IMR-90 (cell line): Measurements from ENCODE around the gene UNC119. TPM values are rescaled to one million over a fixed set of nuclear protein-coding genes. Genes with fewer than 3 reads are reported as not detected.

Source experiments
- ATAC-seq: fragments of 200-7000 bp; cut with Tn5 transposase; 2 replicates; pipeline ENCODE4 v1.9.1; 2020; ENCODE audit warnings: low read depth, mild to moderate bottlenecking, moderate library complexity
- BruUV-seq: library from RNA; stranded (reverse); fragments of 400-500 nt; replicated peaks from 2 replicates; lab custom pipeline; 2021; lab: Mats Ljungman, UMichigan
- CTCF ChIA-PET: fragments of 300-600 bp; formaldehyde crosslinking; extraction: SDS; loops from one replicate; lab custom pipeline; 2021; ENCODE audit warnings: antibody characterized with exemption; lab: Yijun Ruan, JAX
- POLR2A ChIA-PET: fragments of 300-600 bp; sonication (Branson Sonifier 250); formaldehyde crosslinking; loops from one replicate; lab custom pipeline; 2022; ENCODE audit warnings: antibody characterized with exemption; ENCODE audit not compliant: unreplicated experiment; lab: Charles Lee
- DNase-seq: peaks from one replicate; pipeline ENCODE4 v3.0.0; 2013
- H2AFZ ChIP-seq: replicated peaks from 2 replicates; pipeline ENCODE3; 2013; ENCODE audit warnings: low read length, mild to moderate bottlenecking; ENCODE audit not compliant: poor library complexity
- H2AK5ac ChIP-seq: 2 replicates; pipeline ENCODE4 v1.6.1; 2013; ENCODE audit warnings: low read depth, low read length, inconsistent platforms
- H2AK9ac ChIP-seq: replicated peaks from 2 replicates; pipeline ENCODE3; 2013; ENCODE audit warnings: mild to moderate bottlenecking, low read depth, low read length, moderate library complexity; ENCODE audit not compliant: poor library complexity
- H2BK120ac ChIP-seq: 2 replicates; pipeline ENCODE4 v1.6.1; 2013; ENCODE audit warnings: low read depth, low read length, inconsistent platforms
- H2BK15ac ChIP-seq: 3 replicates; pipeline ENCODE4 v1.6.1; 2013; ENCODE audit warnings: low read depth, low read length, inconsistent platforms
- H2BK20ac ChIP-seq: 2 replicates; pipeline ENCODE4 v1.6.1; 2013; ENCODE audit warnings: low read depth, mild to moderate bottlenecking, inconsistent platforms, low read length, moderate library complexity
- H2BK5ac ChIP-seq: 2 replicates; pipeline ENCODE4 v1.6.1; 2013; ENCODE audit warnings: mild to moderate bottlenecking, low read depth, low read length, inconsistent platforms; ENCODE audit not compliant: poor library complexity, severe bottlenecking
- H3K14ac ChIP-seq: replicated peaks from 2 replicates; pipeline ENCODE4 v1.6.1; 2013; ENCODE audit warnings: low read depth, low read length, inconsistent platforms
- H3K18ac ChIP-seq: 2 replicates; pipeline ENCODE4 v1.6.1; 2013; ENCODE audit warnings: low read depth, low read length, control low read depth
- H3K23ac ChIP-seq: 2 replicates; pipeline ENCODE4 v1.6.1; 2013; ENCODE audit warnings: low read depth, low read length, inconsistent platforms
- H3K27ac ChIP-seq: 2 replicates; pipeline ENCODE4 v1.5.1; 2013; ENCODE audit warnings: mild to moderate bottlenecking, control low read depth, low read length; ENCODE audit not compliant: insufficient read depth
- H3K27me3 ChIP-seq: 2 replicates; pipeline ENCODE4 v1.6.1; 2013; ENCODE audit warnings: low read length; ENCODE audit not compliant: control insufficient read depth, insufficient read depth
- H3K36me3 ChIP-seq: 2 replicates; pipeline ENCODE4 v1.6.1; 2013; ENCODE audit warnings: low read length, mixed read lengths; ENCODE audit not compliant: control insufficient read depth, insufficient read depth
- H3K4ac ChIP-seq: 2 replicates; pipeline ENCODE4 v1.6.1; 2013; ENCODE audit warnings: low read depth, low read length, inconsistent platforms
- H3K4me1 ChIP-seq: 2 replicates; pipeline ENCODE4 v1.6.1; 2013; ENCODE audit warnings: low read length, mixed read lengths; ENCODE audit not compliant: control insufficient read depth, insufficient read depth
- H3K4me2 ChIP-seq: 2 replicates; pipeline ENCODE4 v1.6.1; 2013; ENCODE audit warnings: low read depth, mild to moderate bottlenecking, control low read depth, low read length, moderate library complexity
- H3K4me3 ChIP-seq: 2 replicates; pipeline ENCODE4 v1.5.1; 2013; ENCODE audit warnings: low read depth, mild to moderate bottlenecking, control low read depth, low read length, moderate library complexity; ENCODE audit not compliant: insufficient read depth
- H3K56ac ChIP-seq: 2 replicates; pipeline ENCODE4 v1.6.1; 2013; ENCODE audit warnings: low read length, inconsistent platforms; ENCODE audit not compliant: insufficient read depth; ENCODE audit errors: extremely low read depth
- H3K79me1 ChIP-seq, 2 experiments: 2 replicates each; pipeline ENCODE4 v1.6.1; 2013; ENCODE audit warnings: low read length in 2 of 2, inconsistent platforms in 1 of 2, low read depth in 1 of 2
- H3K9ac ChIP-seq: 2 replicates; pipeline ENCODE4 v1.6.1; 2013; ENCODE audit warnings: low read depth, low read length, control low read depth
- H3K9me1 ChIP-seq: 2 replicates; pipeline ENCODE4 v1.6.1; 2013; ENCODE audit warnings: low read length, inconsistent platforms; ENCODE audit not compliant: insufficient read depth
- H3K9me3 ChIP-seq: 2 replicates; pipeline ENCODE4 v1.6.1; 2013; ENCODE audit warnings: low read length; ENCODE audit not compliant: control insufficient read depth, insufficient read depth
- H4K20me1 ChIP-seq: 2 replicates; pipeline ENCODE4 v1.6.1; 2013; ENCODE audit warnings: low read length, inconsistent platforms; ENCODE audit not compliant: insufficient read depth
- H4K5ac ChIP-seq: 2 replicates; pipeline ENCODE4 v1.6.1; 2013; ENCODE audit warnings: mild to moderate bottlenecking, low read depth, low read length, control low read depth
- H4K8ac ChIP-seq, 2 experiments: 2 replicates each; pipeline ENCODE4 v1.6.1; 2013; ENCODE audit warnings: low read depth in 2 of 2, low read length in 2 of 2, control low read depth in 1 of 2, inconsistent platforms in 1 of 2
- H4K91ac ChIP-seq: 2 replicates; pipeline ENCODE4 v1.6.1; 2013; ENCODE audit warnings: low read depth, low read length, inconsistent platforms; ENCODE audit not compliant: insufficient read depth
- BHLHE40 ChIP-seq: fragments of 150-350 bp; IDR thresholded peaks from 2 replicates; pipeline ENCODE4 v1.6.1; 2016; ENCODE audit warnings: mild to moderate bottlenecking, low read depth, low read length
- CEBPB ChIP-seq: IDR thresholded peaks from 2 replicates; pipeline ENCODE4 v1.6.1; 2012; ENCODE audit warnings: low read depth, low read length, improper control_type of control experiment
- CHD1 ChIP-seq: IDR thresholded peaks from 2 replicates; pipeline ENCODE4 v1.6.1; 2012; ENCODE audit warnings: low read depth, low read length, improper control_type of control experiment
- CTCF ChIP-seq: conservative IDR thresholded peaks from 2 replicates; pipeline ENCODE4 v1.5.1; 2012; ENCODE audit warnings: mild to moderate bottlenecking, low read depth, low read length, improper control_type of control experiment
- FOS ChIP-seq: fragments of 150-350 bp; IDR thresholded peaks from 2 replicates; pipeline ENCODE4 v1.6.1; 2016; ENCODE audit warnings: low read depth, low read length
- MAFK ChIP-seq: IDR thresholded peaks from 2 replicates; pipeline ENCODE4 v1.6.1; 2012; ENCODE audit warnings: low read depth, low read length, improper control_type of control experiment
- MAZ ChIP-seq: IDR thresholded peaks from 2 replicates; pipeline ENCODE4 v1.6.1; 2012; ENCODE audit warnings: low read depth, mild to moderate bottlenecking, low read length, improper control_type of control experiment, moderate library complexity, borderline replicate concordance
- MXI1 ChIP-seq: IDR thresholded peaks from 2 replicates; pipeline ENCODE4 v1.6.1; 2012; ENCODE audit warnings: low read depth, mild to moderate bottlenecking, low read length, moderate library complexity, borderline replicate concordance
- NFE2L2 ChIP-seq: fragments of 150-350 bp; IDR thresholded peaks from 2 replicates; pipeline ENCODE4 v1.6.1; 2016; ENCODE audit warnings: low read depth, mild to moderate bottlenecking, low read length
- POLR2A ChIP-seq: IDR thresholded peaks from 2 replicates; pipeline ENCODE4 v1.6.1; 2012; ENCODE audit warnings: mild to moderate bottlenecking, low read depth, low read length
- RAD21 ChIP-seq: IDR thresholded peaks from 2 replicates; pipeline ENCODE4 v1.6.1; 2012; ENCODE audit warnings: low read length, improper control_type of control experiment
- RCOR1 ChIP-seq: IDR thresholded peaks from 2 replicates; pipeline ENCODE4 v1.6.1; 2012; ENCODE audit warnings: mild to moderate bottlenecking, low read length, improper control_type of control experiment; ENCODE audit not compliant: insufficient replicate concordance
- RFX5 ChIP-seq: IDR thresholded peaks from 2 replicates; pipeline ENCODE4 v1.8.0; 2012; ENCODE audit warnings: low read depth, mild to moderate bottlenecking, low read length, moderate library complexity
- SMC3 ChIP-seq: fragments of 150-350 bp; IDR thresholded peaks from 2 replicates; pipeline ENCODE4 v1.6.1; 2016; ENCODE audit warnings: low read depth, mild to moderate bottlenecking, antibody characterized with exemption, low read length, moderate library complexity
- USF2 ChIP-seq: fragments of 150-350 bp; IDR thresholded peaks from 2 replicates; pipeline ENCODE4 v1.6.1; 2017; ENCODE audit warnings: mild to moderate bottlenecking, antibody characterized with exemption, low read length, low read depth
- WGBS, 2 experiments: methylation state at CpG; one replicate each; pipeline versions ENCODE4 v1.1.5 to v1.1.7; 2013; ENCODE audit warnings: missing lambda C conversion rate in 2 of 2; ENCODE audit not compliant: insufficient read length in 1 of 2; ENCODE audit errors: extremely low coverage in 2 of 2; 5-methylcytosine and 5-hydroxymethylcytosine counted together
- dilution Hi-C: fragments of 300-500 bp; cut with HindIII; formaldehyde crosslinking; loops from one replicate; pipeline ENCODE4 v1.14.3; 2018; ENCODE audit warnings: low sequenced_read_pairs; ENCODE audit not compliant: unreplicated experiment
- in situ Hi-C: fragments of 300-500 bp; cut with MboI; formaldehyde crosslinking; loops from 3 replicates; pipeline ENCODE4 v1.14.3; 2019; ENCODE audit warnings: low sequenced_read_pairs, inconsistent platforms, mixed read lengths
- intact Hi-C: fragments of 100-400 bp; cut with micrococcal nuclease; formaldehyde crosslinking; loops from 2 replicates; pipeline ENCODE4 v1.10.0; 2022
- polyA plus RNA-seq, 3 experiments: library from polyadenylated mRNA; depleted of rRNA; stranded (reverse); fragments of >200 nt; gene quantifications; 2 replicates each; pipeline ENCODE4 v1.2.3, GENCODE V29; 2012; ENCODE audit warnings: low replicate concordance in 1 of 3
- total RNA-seq: library from RNA; depleted of rRNA; stranded (reverse); fragments of >200 nt; gene quantifications from 2 replicates; pipeline ENCODE4 v1.2.3, GENCODE V29; 2012
- TF ChIP-seq, protein P1 (sequence below): fragments of 150-350 bp; IDR thresholded peaks from 2 replicates; pipeline ENCODE4 v1.6.1; 2016; ENCODE audit warnings: low read depth, mild to moderate bottlenecking, low read length, moderate library complexity, borderline replicate concordance

UNC119 gene
- total and polyA plus RNA-seq, 2 of the 4 experiments (the other 2 are of a cell fraction), result 22.4 to 57.4 TPM

DNA sequence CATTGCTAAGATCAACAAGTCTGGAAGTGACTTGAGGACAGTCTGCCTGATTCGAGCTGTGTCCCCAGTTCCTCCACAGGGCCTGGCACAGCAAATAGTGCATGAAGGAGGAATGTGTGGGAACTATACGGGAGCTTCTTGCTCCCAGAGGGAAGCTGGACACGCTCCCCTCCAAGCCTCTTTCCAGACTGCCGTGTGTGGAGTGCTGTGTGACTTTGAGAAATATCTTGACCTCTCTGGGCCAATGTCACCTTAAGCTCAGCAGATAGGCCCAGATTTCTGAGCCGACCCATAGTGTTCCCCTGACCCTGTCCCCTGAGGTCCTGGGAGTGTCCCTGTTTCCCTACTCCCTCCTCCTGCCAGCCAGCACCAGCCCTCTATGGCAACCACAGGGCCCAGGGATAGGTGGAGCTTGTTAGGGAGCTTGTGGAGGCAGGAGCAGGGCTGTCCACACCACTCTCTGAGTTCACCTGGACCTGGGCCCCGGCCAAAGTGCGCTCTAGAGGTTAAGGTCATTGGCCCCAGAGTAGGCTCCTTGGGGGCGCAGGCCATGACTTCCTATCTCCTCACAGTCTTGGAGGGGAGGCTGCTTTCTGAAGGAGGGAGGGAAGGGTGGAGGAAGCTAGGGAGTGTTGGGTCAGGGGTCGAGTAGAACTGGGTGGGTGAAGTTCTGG, 52.6 kb downstream of the UNC119 start:
- H4K5ac ChIP-seq, result no peak overlapping the region
- no peak overlapping the region for H3K4me3 ChIP-seq
- intact Hi-C loops (no loop called here), dilution Hi-C loops (no loop called here), in situ Hi-C loops (loop anchor here (5.0 to 10.0 kb wide), 2 partner anchors 37 to 115 kb away; partner anchors contain the start of gene RSKR)
- H3K9me3 ChIP-seq, result no peaks in the 10 kb centered on the region
- peaks cover 51% of the 10 kb centered on the region for H3K27me3 ChIP-seq
- WGBS, 2 experiments, result no CpG with 5 or more reads among the region's 9 CpGs
- no peak overlapping the region for H4K8ac ChIP-seq
- ATAC-seq, result no peak
- TF ChIP-seq RCOR1 (no peak), CHD1 (no peak), CTCF (no peak), RFX5 (no peak), NFE2L2 (no peak), POLR2A (no peak), SMC3 (no peak), MAZ (no peak), FOS (no peak), RAD21 (no peak), CEBPB (no peak), USF2 (no peak), MAFK (no peak), BHLHE40 (no peak), MXI1 (no peak)
- TF ChIP-seq, protein P1, sequence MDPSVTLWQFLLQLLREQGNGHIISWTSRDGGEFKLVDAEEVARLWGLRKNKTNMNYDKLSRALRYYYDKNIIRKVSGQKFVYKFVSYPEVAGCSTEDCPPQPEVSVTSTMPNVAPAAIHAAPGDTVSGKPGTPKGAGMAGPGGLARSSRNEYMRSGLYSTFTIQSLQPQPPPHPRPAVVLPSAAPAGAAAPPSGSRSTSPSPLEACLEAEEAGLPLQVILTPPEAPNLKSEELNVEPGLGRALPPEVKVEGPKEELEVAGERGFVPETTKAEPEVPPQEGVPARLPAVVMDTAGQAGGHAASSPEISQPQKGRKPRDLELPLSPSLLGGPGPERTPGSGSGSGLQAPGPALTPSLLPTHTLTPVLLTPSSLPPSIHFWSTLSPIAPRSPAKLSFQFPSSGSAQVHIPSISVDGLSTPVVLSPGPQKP, result no peak
- H3K9me1 ChIP-seq, result no peaks in the 10 kb centered on the region
- no peaks in the 10 kb centered on the region for H3K79me1 ChIP-seq
- H4K20me1 ChIP-seq, result 0 out of 2 replicates have a peak, but pooled peaks cover 2% of the 10 kb centered on the region
- no peak overlapping the region for H2AK9ac ChIP-seq
- H3K4me2 ChIP-seq, result no peak overlapping the region
- H3K4ac ChIP-seq, result no peak overlapping the region
- H2AK5ac ChIP-seq, result no peak overlapping the region
- DNase-seq, result no peak
- no peak overlapping the region for H2BK15ac ChIP-seq
- POLR2A ChIA-PET, result no interaction called here
- H3K56ac ChIP-seq, result no peak overlapping the region
- no peak overlapping the region for H3K23ac ChIP-seq
- H2BK120ac ChIP-seq, result no peak overlapping the region
- no peak overlapping the region for H4K91ac ChIP-seq
- H2BK20ac ChIP-seq, result no peak overlapping the region
- CTCF ChIA-PET, result no interaction called here
- no peak overlapping the region for H3K14ac ChIP-seq
- no peak overlapping the region for H3K18ac ChIP-seq
- no peak overlapping the region for H3K27ac ChIP-seq
- no peak overlapping the region for H2AFZ ChIP-seq
- BruUV-seq, result no TSS peak
- H3K4me1 ChIP-seq, result no peaks in the 10 kb centered on the region
- H2BK5ac ChIP-seq, result no peak overlapping the region
- no peak overlapping the region for H3K9ac ChIP-seq
- no peaks in the 10 kb centered on the region for H3K36me3 ChIP-seq
